Measurements from ENCODE around the gene PLEKHO1.

- no peak for TF ChIP-seq GATA3 (IDR thresholded peaks at IDR 0.05; ENCODE audit: low read depth, low read length)
- TF ChIP-seq GATA2 (IDR thresholded peaks at IDR 0.05; ENCODE audit: low read depth, low read length), result no peak
Observed at GRCh38 chr1:150150133-150151021, 661 bp downstream of the PLEKHO1 start.

Data from SH-SY5Y (cell line).